ENCODE data around the gene WEE2. TPM values are rescaled to one million over a fixed set of nuclear protein-coding genes. Genes with fewer than 3 reads are reported as not detected.

WEE2 gene
- total RNA-seq, 6 experiments from 2014 or later: not detected

DNA sequence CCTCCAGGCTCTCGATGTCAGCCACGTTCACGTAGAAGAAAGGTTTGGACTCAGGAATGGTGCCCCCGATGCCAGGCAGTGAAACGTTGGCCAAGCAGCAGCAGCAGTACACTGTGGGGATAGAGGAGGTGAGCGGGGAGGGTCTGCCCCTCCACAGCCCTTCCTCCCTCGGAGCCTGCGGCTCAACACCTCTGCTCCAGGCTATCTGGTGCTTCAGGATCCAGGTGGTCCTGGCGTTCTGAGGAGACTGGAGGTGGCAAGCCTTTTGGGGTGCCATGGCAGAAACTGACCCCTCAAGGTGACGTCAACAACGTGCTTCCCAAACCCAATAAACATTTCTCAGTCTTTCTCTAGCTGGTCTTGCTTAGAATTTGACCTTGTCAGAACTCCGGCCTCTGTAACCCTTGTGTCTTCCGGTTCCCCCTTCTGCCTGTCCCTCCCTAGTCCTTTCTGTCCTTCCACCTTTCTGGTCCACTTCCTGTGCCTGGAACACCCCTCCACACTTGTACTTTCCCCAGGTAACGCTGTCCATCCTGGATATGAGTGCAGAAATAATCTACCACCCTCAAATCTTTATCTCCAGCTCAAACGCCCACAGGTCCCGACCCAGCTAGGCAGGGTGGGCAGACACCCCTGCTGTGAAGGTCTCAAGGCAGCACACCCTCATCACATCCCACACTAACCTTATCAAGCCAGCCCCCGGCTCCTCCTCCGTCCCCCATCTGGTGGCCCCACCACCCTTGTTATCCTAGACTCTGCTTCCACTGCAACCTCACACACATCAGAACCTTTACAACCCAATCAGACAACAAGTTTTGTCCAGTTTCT, 42.7 kb upstream of the WEE2 start:
- Mint-ChIP-seq H3K4me1 (ENCODE audit: low read depth) (no peaks in the 10 kb centered on the region), H3K36me3 (ENCODE audit: low read depth) (0 out of 2 replicates have a peak, but pooled peaks cover 4% of the 10 kb centered on the region), H3K27me3 (ENCODE audit: insufficient read depth) (no peaks in the 10 kb centered on the region), H3K27ac (no peak overlapping the region; the same call in 1 of the 2 replicates), H3K4me3 (no peak overlapping the region), H3K9me3 (no peaks in the 10 kb centered on the region)
- TF ChIP-seq, protein P1, sequence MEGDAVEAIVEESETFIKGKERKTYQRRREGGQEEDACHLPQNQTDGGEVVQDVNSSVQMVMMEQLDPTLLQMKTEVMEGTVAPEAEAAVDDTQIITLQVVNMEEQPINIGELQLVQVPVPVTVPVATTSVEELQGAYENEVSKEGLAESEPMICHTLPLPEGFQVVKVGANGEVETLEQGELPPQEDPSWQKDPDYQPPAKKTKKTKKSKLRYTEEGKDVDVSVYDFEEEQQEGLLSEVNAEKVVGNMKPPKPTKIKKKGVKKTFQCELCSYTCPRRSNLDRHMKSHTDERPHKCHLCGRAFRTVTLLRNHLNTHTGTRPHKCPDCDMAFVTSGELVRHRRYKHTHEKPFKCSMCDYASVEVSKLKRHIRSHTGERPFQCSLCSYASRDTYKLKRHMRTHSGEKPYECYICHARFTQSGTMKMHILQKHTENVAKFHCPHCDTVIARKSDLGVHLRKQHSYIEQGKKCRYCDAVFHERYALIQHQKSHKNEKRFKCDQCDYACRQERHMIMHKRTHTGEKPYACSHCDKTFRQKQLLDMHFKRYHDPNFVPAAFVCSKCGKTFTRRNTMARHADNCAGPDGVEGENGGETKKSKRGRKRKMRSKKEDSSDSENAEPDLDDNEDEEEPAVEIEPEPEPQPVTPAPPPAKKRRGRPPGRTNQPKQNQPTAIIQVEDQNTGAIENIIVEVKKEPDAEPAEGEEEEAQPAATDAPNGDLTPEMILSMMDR (IDR thresholded peaks at IDR 0.05): no peak
- no peak for DNase-seq

DNA sequence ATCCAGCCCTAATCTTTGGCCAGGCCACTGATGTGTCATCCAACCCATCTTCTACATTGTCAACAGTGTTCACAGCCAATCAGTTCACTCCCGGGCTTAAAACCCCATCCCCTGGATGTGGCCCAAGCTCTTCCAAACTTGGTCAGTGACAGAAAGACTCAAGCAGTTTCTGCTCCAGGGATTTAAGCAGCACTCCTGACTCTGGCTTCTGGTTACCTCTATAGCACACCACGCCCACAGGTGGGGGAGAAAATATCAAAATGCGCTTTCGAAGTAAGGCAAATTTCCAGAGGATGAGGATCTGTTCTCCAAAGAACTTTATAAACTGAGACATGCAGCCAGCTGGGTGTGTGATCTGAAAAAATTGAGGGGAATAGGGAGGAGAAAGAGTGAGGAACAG, 42.1 kb upstream of the WEE2 start:
- DNase-seq: no peak
- Mint-ChIP-seq H3K27ac (no peak overlapping the region; the same call in 1 of the 2 replicates), H3K9me3 (no peaks in the 10 kb centered on the region), H3K4me1 (ENCODE audit: low read depth) (no peaks in the 10 kb centered on the region), H3K4me3 (no peak overlapping the region), H3K27me3 (ENCODE audit: insufficient read depth) (no peaks in the 10 kb centered on the region), H3K36me3 (ENCODE audit: low read depth) (0 out of 2 replicates have a peak, but pooled peaks cover 4% of the 10 kb centered on the region)
- TF ChIP-seq, protein P1 (IDR thresholded peaks at IDR 0.05): no peak

DNA sequence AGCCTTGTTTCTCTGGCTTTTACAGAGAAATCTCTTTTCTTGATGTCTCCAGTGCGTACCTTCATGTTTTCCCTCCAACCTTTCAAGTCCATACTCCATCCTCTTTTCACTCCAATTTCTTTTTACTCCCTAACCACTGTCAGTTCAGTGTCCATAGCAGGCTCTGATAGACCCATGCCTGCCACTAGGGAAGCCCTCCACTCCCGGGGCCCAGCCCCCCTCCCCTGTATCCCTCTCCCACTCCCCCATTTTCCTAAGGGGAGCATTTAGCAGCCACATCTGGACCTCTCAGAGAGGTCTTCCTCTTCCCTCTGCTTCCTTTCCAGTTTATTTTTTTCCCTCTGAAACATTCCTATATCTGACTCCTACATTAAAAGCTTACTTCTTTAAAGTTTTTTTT, 39.3 kb upstream of the WEE2 start:
- H3K4me3 Mint-ChIP-seq: no peak overlapping the region
- no peaks in the 10 kb centered on the region for H3K4me1 Mint-ChIP-seq (ENCODE audit: low read depth)
- H3K36me3 Mint-ChIP-seq (ENCODE audit: low read depth): peaks cover 5% of the 10 kb centered on the region
- no peak overlapping the region for H3K27ac Mint-ChIP-seq
- no peaks in the 10 kb centered on the region for H3K9me3 Mint-ChIP-seq
- DNase-seq: no peak
- H3K27me3 Mint-ChIP-seq (ENCODE audit: insufficient read depth): no peaks in the 10 kb centered on the region
- TF ChIP-seq, protein P1 (IDR thresholded peaks at IDR 0.05): no peak

DNA sequence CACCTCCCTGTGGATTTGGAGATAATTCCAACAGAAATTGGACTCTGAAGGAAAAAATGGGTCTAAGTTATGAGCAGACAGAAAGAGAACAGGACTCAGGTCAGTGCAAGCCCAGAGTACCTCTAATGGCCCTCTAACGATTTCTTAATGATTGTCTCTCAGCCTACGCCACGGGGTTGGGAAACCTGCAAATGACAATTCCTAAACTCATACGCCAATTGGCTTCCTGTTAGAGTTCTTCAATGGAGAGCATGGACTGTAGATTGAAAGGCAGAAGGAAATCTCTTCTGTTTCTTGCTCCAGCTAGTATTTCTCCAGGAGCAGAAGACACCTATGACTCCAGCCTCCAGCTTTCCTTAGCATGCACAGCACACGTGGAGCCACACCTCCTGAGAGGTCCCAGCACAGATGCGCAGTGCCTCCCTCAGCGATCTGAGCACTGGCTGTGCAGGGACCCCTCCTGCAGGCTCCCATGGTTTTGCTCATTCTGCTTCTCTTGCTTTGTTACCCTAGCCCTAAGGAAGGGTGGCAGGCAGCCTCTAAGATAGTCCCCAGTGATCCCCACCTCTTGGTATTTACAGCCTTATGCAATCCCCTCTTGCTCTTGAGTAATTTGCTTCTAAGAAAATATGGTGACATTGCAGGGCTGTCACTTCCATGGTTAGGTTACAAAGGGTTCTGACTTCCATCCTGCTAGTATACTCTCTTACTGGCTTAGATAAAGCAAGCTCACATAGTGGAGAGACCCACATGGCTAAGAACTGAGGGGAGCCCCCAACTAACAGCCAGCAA, 36.3 kb upstream of the WEE2 start:
- no peaks in the 10 kb centered on the region for H3K27me3 Mint-ChIP-seq (ENCODE audit: insufficient read depth)
- no peaks in the 10 kb centered on the region for H3K9me3 Mint-ChIP-seq
- DNase-seq: no peak
- no peak overlapping the region for H3K27ac Mint-ChIP-seq
- TF ChIP-seq, protein P1 (IDR thresholded peaks at IDR 0.05): no peak
- no peaks in the 10 kb centered on the region for H3K4me1 Mint-ChIP-seq (ENCODE audit: low read depth)
- peaks cover 5% of the 10 kb centered on the region for H3K36me3 Mint-ChIP-seq (ENCODE audit: low read depth)
- H3K4me3 Mint-ChIP-seq: no peak overlapping the region

DNA sequence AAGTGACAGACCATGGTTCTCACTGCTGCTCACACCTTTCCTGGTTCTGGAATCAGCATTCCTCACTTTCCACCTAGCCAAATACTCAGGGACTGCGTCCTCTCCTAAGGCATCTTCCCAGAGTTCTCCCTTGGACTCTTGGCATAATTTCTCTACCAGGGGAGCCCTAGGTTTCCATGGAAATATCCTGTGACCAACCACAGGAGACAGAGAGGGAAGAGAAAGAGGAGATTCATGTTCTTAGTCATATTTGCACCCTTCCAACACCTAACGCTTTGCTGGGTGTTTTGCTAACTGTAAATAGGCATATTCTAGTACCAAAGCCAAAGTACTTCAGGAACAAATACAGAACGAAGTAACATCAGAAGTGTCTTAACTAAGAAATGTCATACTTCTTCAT, 34.8 kb upstream of the WEE2 start:
- Mint-ChIP-seq H3K9me3 (no peaks in the 10 kb centered on the region), H3K4me3 (no peak overlapping the region), H3K27ac (no peak overlapping the region), H3K36me3 (ENCODE audit: low read depth) (peaks cover 5% of the 10 kb centered on the region), H3K4me1 (ENCODE audit: low read depth) (no peaks in the 10 kb centered on the region), H3K27me3 (ENCODE audit: insufficient read depth) (no peaks in the 10 kb centered on the region)
- no peak for DNase-seq
- TF ChIP-seq, protein P1 (IDR thresholded peaks at IDR 0.05): no peak
